MV-4-11 (cell line): Measurements from ENCODE around the gene DCLK1.

Experiments used
- DNase-seq: peaks from one replicate; lab custom pipeline; 2025; lab: John Stamatoyannopoulos, UW

DCLK1 gene

GRCh38 chr13:35894636-35895035 is 236.5 kb downstream of the DCLK1 start:
- DNase-seq, result no peak

GRCh38 chr13:35892837-35893814 is 238.1 kb downstream of the DCLK1 start:
- no peak for DNase-seq

GRCh38 chr13:35891507-35892441 is 239.4 kb downstream of the DCLK1 start:
- DNase-seq, result no peak

- DNase-seq, result no peak
Observed at GRCh38 chr13:35889560-35889959, 241.6 kb downstream of the DCLK1 start.

- DNase-seq, result no peak
Observed at GRCh38 chr13:35888981-35889380, 242.2 kb downstream of the DCLK1 start.

GRCh38 chr13:35888457-35888883 is 242.7 kb downstream of the DCLK1 start:
- DNase-seq, result no peak

GRCh38 chr13:35887115-35887666 is 244.0 kb downstream of the DCLK1 start:
- DNase-seq, result no peak

GRCh38 chr13:35886332-35887114 is 244.7 kb downstream of the DCLK1 start:
- DNase-seq, result no peak

- DNase-seq, result no peak
Observed at GRCh38 chr13:35884211-35884760, 246.9 kb downstream of the DCLK1 start.

- no peak for DNase-seq
Observed at GRCh38 chr13:35882722-35883497, 248.3 kb downstream of the DCLK1 start.

- no peak for DNase-seq
Observed at GRCh38 chr13:35881360-35881759, 249.8 kb downstream of the DCLK1 start.

GRCh38 chr13:35879111-35879510 is 252.1 kb downstream of the DCLK1 start:
- no peak for DNase-seq

GRCh38 chr13:35876601-35877000 is 254.6 kb downstream of the DCLK1 start:
- no peak for DNase-seq

GRCh38 chr13:35874704-35875103 is 256.5 kb downstream of the DCLK1 start:
- no peak for DNase-seq

GRCh38 chr13:35872369-35872768 is 258.8 kb downstream of the DCLK1 start:
- no peak for DNase-seq

GRCh38 chr13:35871561-35871960 is 259.6 kb downstream of the DCLK1 start:
- DNase-seq, result no peak

- no peak for DNase-seq
Observed at GRCh38 chr13:35866801-35867200, 264.4 kb downstream of the DCLK1 start.

- no peak for DNase-seq
Observed at GRCh38 chr13:35865341-35866240, 265.6 kb downstream of the DCLK1 start.

GRCh38 chr13:35860661-35861060 is 270.5 kb downstream of the DCLK1 start:
- no peak for DNase-seq
